Upper lobe of left lung (tissue), 6 donors: ENCODE results near the gene MITF. TPM values are rescaled to one million over a fixed set of nuclear protein-coding genes. Genes with fewer than 3 reads are reported as not detected.

Source experiments
- ATAC-seq, 2 donors: fragments of 200-7000 bp; cut with Tn5 transposase; one replicate each; pipeline ENCODE4 v1.9.1; 2022; ENCODE audit warnings: mild to moderate bottlenecking in 2 of 2, moderate library complexity in 2 of 2; ENCODE audit not compliant: low FRiP score in 2 of 2
- DNase-seq, 2 donors: peaks; one replicate each; pipeline ENCODE4 v3.0.0-alpha.2; 2019 to 2020
- H3K27ac ChIP-seq, 4 donors: fragments of 200-600 bp; sonication (generic); one replicate each; pipeline ENCODE4 v1.5.1; 2016 to 2019
- H3K27me3 ChIP-seq, 4 donors: fragments of 200-600 bp; sonication (generic); one replicate each; pipeline ENCODE4 v1.5.1; 2017 to 2019
- H3K36me3 ChIP-seq, 4 donors: fragments of 200-600 bp; sonication (generic); one replicate each; pipeline ENCODE4 v1.5.1; 2016 to 2019
- H3K4me1 ChIP-seq, 4 donors: fragments of 200-600 bp; sonication (generic); one replicate each; pipeline ENCODE4 v1.5.1; 2018 to 2019
- H3K4me3 ChIP-seq, 4 donors: fragments of 200-600 bp; sonication (generic); one replicate each; pipeline ENCODE4 v1.5.1; 2017 to 2019; ENCODE audit warnings: mild to moderate bottlenecking in 2 of 4, moderate library complexity in 1 of 4
- H3K9me3 ChIP-seq, 4 donors: fragments of 200-600 bp; sonication (generic); one replicate each; pipeline ENCODE4 v1.5.1; 2018 to 2019
- CTCF ChIP-seq, 6 experiments: fragments of 450-650 bp in 4 of 6; fragments of 200-600 bp in 2 of 6; sonication (generic) in 2 of 6; IDR thresholded peaks; one replicate each; pipeline ENCODE4 v1.5.1; 2016 to 2019; ENCODE audit warnings: antibody characterized with exemption in 6 of 6
- EP300 ChIP-seq, 4 donors: sonication (generic); formaldehyde crosslinking; IDR thresholded peaks; one replicate each; pipeline ENCODE4 v1.5.1; 2017; ENCODE audit warnings: antibody characterized with exemption in 4 of 4, control low read depth in 2 of 4
- POLR2A ChIP-seq, 4 donors: fragments of 450-650 bp; IDR thresholded peaks; one replicate each; pipeline ENCODE4 v1.5.1; 2016 to 2017; ENCODE audit warnings: antibody characterized with exemption in 4 of 4, mild to moderate bottlenecking in 2 of 4
- POLR2AphosphoS5 ChIP-seq, 2 donors: sonication (generic); formaldehyde crosslinking; IDR thresholded peaks; one replicate each; pipeline ENCODE4 v1.5.1; 2017; ENCODE audit warnings: antibody characterized with exemption in 2 of 2
- WGBS, 2 donors: methylation state at CpG; one replicate each; pipeline ENCODE4 v1.1.5; 2017 to 2018; 5-methylcytosine and 5-hydroxymethylcytosine counted together
- total RNA-seq, 6 donors: library from RNA; depleted of rRNA in 4 of 6; stranded (reverse); fragments of >200 nt in 4 of 6; gene quantifications; one replicate each; pipeline versions ENCODE4 v1.1.0 to v1.2.1, GENCODE V29; 2016 to 2021
- donor health status: DM: no; HTN: no; CAD: no; lungs with moderate emphysema.
- donor health status: DM: no; HTN: yes; CAD: no; lungs with severe emphysema.

MITF gene
- total RNA-seq, 6 donors from 2014 or later: 21.9 to 37.2 (median 29.5) TPM

GRCh38 chr3:69803681-69804270 lies 64.5 kb downstream of the MITF start:
- whole genome bisulfite sequencing, 2 donors: 67 to 72% methylated on average over 4 of the region's 4 CpGs
- DNase-seq (no peak), ATAC-seq (no peak)
- Histone ChIP-seq H3K27me3 (no peaks in the 10 kb centered on the region), H3K36me3 (no peaks in the 10 kb centered on the region), H3K9me3 (no peaks in the 10 kb centered on the region), H3K4me1 (no peaks in the 10 kb centered on the region), H3K4me3 (no peak overlapping the region), H3K27ac (no peak overlapping the region)
- TF ChIP-seq POLR2A (IDR thresholded peaks at IDR 0.05) (no peak), POLR2AphosphoS5 (IDR thresholded peaks at IDR 0.05) (no peak), CTCF (IDR thresholded peaks at IDR 0.05) (no peak), EP300 (IDR thresholded peaks at IDR 0.05) (no peak)

GRCh38 chr3:69805491-69805890 lies 66.2 kb downstream of the MITF start:
- H3K27me3 ChIP-seq: no peaks in the 10 kb centered on the region
- no peaks in the 10 kb centered on the region for H3K9me3 ChIP-seq
- no peak overlapping the region for H3K4me3 ChIP-seq
- H3K4me1 ChIP-seq: no peaks in the 10 kb centered on the region
- ATAC-seq (no peak), DNase-seq (no peak)
- no peak for TF ChIP-seq EP300 (IDR thresholded peaks at IDR 0.05)
- TF ChIP-seq CTCF (IDR thresholded peaks at IDR 0.05): no peak
- TF ChIP-seq POLR2A (IDR thresholded peaks at IDR 0.05): no peak
- TF ChIP-seq POLR2AphosphoS5 (IDR thresholded peaks at IDR 0.05): no peak
- no peaks in the 10 kb centered on the region for H3K36me3 ChIP-seq
- H3K27ac ChIP-seq: no peak overlapping the region
- WGBS, 2 donors: 80 to 82% methylated on average over 4 of the region's 4 CpGs

GRCh38 chr3:69806735-69807438 lies 67.6 kb downstream of the MITF start:
- Histone ChIP-seq H3K4me1 (no peaks in the 10 kb centered on the region), H3K9me3 (no peaks in the 10 kb centered on the region), H3K27ac (no peak overlapping the region), H3K4me3 (no peak overlapping the region), H3K27me3 (no peaks in the 10 kb centered on the region), H3K36me3 (no peaks in the 10 kb centered on the region)
- TF ChIP-seq POLR2AphosphoS5 (IDR thresholded peaks at IDR 0.05): no peak
- no peak for TF ChIP-seq POLR2A (IDR thresholded peaks at IDR 0.05)
- no peak for TF ChIP-seq EP300 (IDR thresholded peaks at IDR 0.05)
- no peak for TF ChIP-seq CTCF (IDR thresholded peaks at IDR 0.05)
- ATAC-seq: no peak
- no peak for DNase-seq
- 73 to 77% methylated on average over 1 of the region's 1 CpG for WGBS, 2 donors

GRCh38 chr3:69807674-69808073 lies 68.4 kb downstream of the MITF start:
- Histone ChIP-seq H3K27ac (no peak overlapping the region), H3K27me3 (no peaks in the 10 kb centered on the region), H3K4me1 (no peaks in the 10 kb centered on the region), H3K9me3 (no peaks in the 10 kb centered on the region), H3K4me3 (no peak overlapping the region), H3K36me3 (no peaks in the 10 kb centered on the region)
- no peak for ATAC-seq
- no peak for DNase-seq
- WGBS, 2 donors: 68 to 87% methylated on average over 1 of the region's 1 CpG
- TF ChIP-seq EP300 (IDR thresholded peaks at IDR 0.05): no peak
- TF ChIP-seq POLR2AphosphoS5 (IDR thresholded peaks at IDR 0.05): no peak

GRCh38 chr3:69809076-69809835 lies 70.0 kb downstream of the MITF start:
- WGBS, 2 donors: 97 to 100% methylated on average over 1 of the region's 1 CpG
- ATAC-seq (no peak), DNase-seq (no peak)
- Histone ChIP-seq H3K36me3 (no peaks in the 10 kb centered on the region), H3K4me1 (no peaks in the 10 kb centered on the region), H3K9me3 (no peaks in the 10 kb centered on the region), H3K4me3 (no peak overlapping the region), H3K27me3 (no peaks in the 10 kb centered on the region), H3K27ac (no peak overlapping the region)
- TF ChIP-seq POLR2AphosphoS5 (IDR thresholded peaks at IDR 0.05): no peak
- no peak for TF ChIP-seq POLR2A (IDR thresholded peaks at IDR 0.05)
- no peak for TF ChIP-seq CTCF (IDR thresholded peaks at IDR 0.05)
- TF ChIP-seq EP300 (IDR thresholded peaks at IDR 0.05): no peak
